Nephron progenitor cell (in vitro differentiated cells): Measurements from ENCODE around the gene ZBTB43.

Experiments used
- DNase-seq: peaks from one replicate; pipeline ENCODE4 v3.0.0; 2021
- H3K27ac Mint-ChIP-seq: 2 replicates; pipeline ENCODE4 v1.8.0; 2021; ENCODE audit warnings: mild to moderate bottlenecking, moderate library complexity, mixed read lengths
- H3K27me3 Mint-ChIP-seq: 2 replicates; pipeline ENCODE4 v1.8.0; 2021; ENCODE audit warnings: mild to moderate bottlenecking, low read depth, mixed read lengths; ENCODE audit not compliant: poor library complexity
- H3K36me3 Mint-ChIP-seq: 2 replicates; pipeline ENCODE4 v1.8.0; 2021; ENCODE audit warnings: low read depth, mixed read lengths
- H3K4me1 Mint-ChIP-seq: 2 replicates; pipeline ENCODE4 v1.8.0; 2021; ENCODE audit warnings: mixed read lengths
- H3K4me3 Mint-ChIP-seq: 2 replicates; pipeline ENCODE4 v1.8.0; 2021; ENCODE audit warnings: mild to moderate bottlenecking, moderate library complexity, mixed read lengths
- H3K9me3 Mint-ChIP-seq: 2 replicates; pipeline ENCODE4 v1.8.0; 2021; ENCODE audit warnings: mild to moderate bottlenecking, moderate library complexity, mixed read lengths
- TF ChIP-seq, protein P1 (sequence below): fragments of 200-600 bp; sonication (generic); IDR thresholded peaks from 2 replicates; pipeline ENCODE4 v1.5.0; 2021; ENCODE audit warnings: antibody characterized with exemption

ZBTB43 gene

DNA sequence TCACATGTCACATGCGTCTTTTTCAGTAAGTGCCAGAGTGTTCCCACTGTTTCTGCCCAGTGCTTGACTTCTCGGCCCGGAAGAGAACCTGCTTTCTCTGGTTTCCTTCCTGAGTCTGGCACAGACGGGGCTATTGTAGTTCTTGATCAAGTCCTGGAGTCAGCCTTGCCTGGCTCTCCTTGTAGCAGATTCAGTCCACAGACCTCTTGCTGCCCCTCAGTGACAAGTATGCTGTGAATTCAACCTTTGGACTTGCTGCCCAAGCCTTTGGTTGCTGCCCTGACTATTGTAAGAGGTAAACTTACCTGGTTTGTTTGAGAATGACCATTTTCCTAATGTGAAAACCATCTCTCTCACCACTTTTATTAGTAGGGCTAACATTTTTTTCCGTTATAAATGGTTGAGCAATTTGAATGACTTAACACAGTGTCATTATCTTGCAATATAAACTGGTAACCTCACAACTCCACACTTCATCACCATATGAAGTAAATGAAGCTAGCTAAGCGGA is 80.3 kb downstream of the ZBTB43 start:
- Mint-ChIP-seq H3K9me3 (no peaks in the 10 kb centered on the region), H3K27me3 (no peaks in the 10 kb centered on the region), H3K4me1 (peaks cover 47% of the 10 kb centered on the region), H3K27ac (no peak overlapping the region), H3K4me3 (no peak overlapping the region), H3K36me3 (peaks cover 14% of the 10 kb centered on the region)
- TF ChIP-seq, protein P1, sequence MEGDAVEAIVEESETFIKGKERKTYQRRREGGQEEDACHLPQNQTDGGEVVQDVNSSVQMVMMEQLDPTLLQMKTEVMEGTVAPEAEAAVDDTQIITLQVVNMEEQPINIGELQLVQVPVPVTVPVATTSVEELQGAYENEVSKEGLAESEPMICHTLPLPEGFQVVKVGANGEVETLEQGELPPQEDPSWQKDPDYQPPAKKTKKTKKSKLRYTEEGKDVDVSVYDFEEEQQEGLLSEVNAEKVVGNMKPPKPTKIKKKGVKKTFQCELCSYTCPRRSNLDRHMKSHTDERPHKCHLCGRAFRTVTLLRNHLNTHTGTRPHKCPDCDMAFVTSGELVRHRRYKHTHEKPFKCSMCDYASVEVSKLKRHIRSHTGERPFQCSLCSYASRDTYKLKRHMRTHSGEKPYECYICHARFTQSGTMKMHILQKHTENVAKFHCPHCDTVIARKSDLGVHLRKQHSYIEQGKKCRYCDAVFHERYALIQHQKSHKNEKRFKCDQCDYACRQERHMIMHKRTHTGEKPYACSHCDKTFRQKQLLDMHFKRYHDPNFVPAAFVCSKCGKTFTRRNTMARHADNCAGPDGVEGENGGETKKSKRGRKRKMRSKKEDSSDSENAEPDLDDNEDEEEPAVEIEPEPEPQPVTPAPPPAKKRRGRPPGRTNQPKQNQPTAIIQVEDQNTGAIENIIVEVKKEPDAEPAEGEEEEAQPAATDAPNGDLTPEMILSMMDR = no peak
- no peak for DNase-seq

DNA sequence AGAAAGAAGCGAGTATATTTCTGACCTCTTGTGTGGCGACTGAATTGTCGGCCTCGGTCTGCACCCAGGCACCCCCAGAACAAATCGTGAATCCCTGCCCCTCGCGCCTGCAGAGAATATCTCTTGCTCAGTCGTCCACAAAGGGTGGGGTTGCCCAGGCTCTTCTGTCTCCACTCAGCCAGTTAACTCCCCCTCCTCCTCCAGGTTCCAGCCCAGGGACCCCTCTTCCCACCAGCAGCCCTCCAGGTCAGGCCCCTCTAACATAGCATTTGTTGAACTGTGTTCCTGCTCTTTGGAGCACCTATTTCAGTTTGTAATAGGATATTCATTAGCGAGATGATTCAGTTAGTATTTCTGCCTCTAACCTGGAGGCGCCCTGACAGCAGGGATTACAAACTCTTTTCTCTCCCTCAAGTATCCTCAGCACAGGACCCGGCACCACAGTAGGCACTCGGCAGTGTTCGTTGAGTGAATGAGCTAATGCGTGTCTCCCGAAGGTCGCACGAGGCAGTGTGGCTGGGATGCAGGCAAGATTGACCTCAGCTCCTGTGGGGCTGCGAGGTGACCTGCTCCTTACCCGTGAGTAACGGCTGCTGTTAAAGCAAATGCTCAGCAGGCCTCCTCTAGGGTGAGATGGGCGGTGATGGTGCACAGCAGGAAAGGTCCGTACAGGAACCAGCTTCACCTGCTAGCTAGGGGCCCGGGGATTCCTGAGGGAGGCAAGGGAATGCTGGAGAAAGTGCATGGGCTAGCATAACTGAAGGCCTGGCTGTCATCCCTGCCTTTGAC is 81.4 kb downstream of the ZBTB43 start:
- Mint-ChIP-seq H3K4me1 (peaks cover 49% of the 10 kb centered on the region), H3K27ac (peak overlapping the region; percentile 38), H3K36me3 (peaks cover 5% of the 10 kb centered on the region), H3K9me3 (no peaks in the 10 kb centered on the region), H3K27me3 (no peaks in the 10 kb centered on the region), H3K4me3 (peak overlapping the region; percentile 9)
- TF ChIP-seq, protein P1 = no peak
- peak; percentile 25 for DNase-seq

DNA sequence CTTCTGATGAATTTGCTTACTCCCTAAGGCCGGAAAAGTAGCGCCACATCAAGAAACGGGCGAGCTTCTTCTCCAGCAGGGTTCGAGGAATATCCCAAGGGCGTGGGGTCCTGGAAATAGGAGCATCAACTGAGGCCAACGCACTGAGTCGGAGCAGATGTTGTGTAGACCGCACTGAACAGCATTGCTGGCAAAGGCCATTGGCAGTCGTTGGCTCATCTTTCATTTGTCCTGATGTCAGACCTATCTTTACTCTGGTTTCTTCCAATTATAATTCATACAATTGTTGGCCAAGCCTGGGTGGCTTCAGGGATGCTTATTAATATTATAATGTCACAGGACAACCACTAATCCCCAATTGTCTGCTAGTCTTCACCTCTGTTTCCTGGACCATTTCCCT is 82.1 kb downstream of the ZBTB43 start:
- no peak overlapping the region for H3K27ac Mint-ChIP-seq
- DNase-seq = no peak
- peaks cover 49% of the 10 kb centered on the region for H3K4me1 Mint-ChIP-seq
- peaks cover 2% of the 10 kb centered on the region for H3K36me3 Mint-ChIP-seq
- no peaks in the 10 kb centered on the region for H3K27me3 Mint-ChIP-seq
- H3K4me3 Mint-ChIP-seq = no peak overlapping the region
- TF ChIP-seq, protein P1 = no peak
- H3K9me3 Mint-ChIP-seq = no peaks in the 10 kb centered on the region
